GM19395 (cell line): ENCODE data around the gene THOP1.

Source experiments
- ATAC-seq: cut with Tn5 transposase; IDR thresholded peaks from one replicate; pipeline ENCODE4 v1.9.1; 2021; ENCODE audit warnings: mild to moderate bottlenecking, moderate library complexity; ENCODE audit not compliant: unreplicated experiment

Gene THOP1

GRCh38 chr19:2785244-2785997, at the start of gene THOP1:
THOP1 (plus strand) TSS chr19:2785503; CDS start chr19:2785663, 160 bp downstream.
- peak; percentile 51 for ATAC-seq

- ATAC-seq = no peak
Measured at GRCh38 chr19:2736550-2737190, 48.6 kb upstream of the THOP1 start.

GRCh38 chr19:2739602-2740313, 45.5 kb upstream of the THOP1 start, which contains the start of gene SLC39A3:
SLC39A3 (minus strand) TSS chr19:2740017; CDS start chr19:2737257, 2,760 bp downstream.
- ATAC-seq = peak; percentile 85

- no peak for ATAC-seq
Measured at GRCh38 chr19:2740314-2740656, 45.0 kb upstream of the THOP1 start.

- no peak for ATAC-seq
Measured at GRCh38 chr19:2743099-2743498, 42.2 kb upstream of the THOP1 start.

GRCh38 chr19:2744113-2744512, 41.2 kb upstream of the THOP1 start:
- ATAC-seq = no peak

GRCh38 chr19:2747349-2747748, 38.0 kb upstream of the THOP1 start:
- no peak for ATAC-seq

GRCh38 chr19:2750808-2751437, 34.4 kb upstream of the THOP1 start:
- ATAC-seq = no peak

GRCh38 chr19:2751438-2751830, 33.9 kb upstream of the THOP1 start:
- ATAC-seq = no peak

GRCh38 chr19:2754659-2755447, 30.4 kb upstream of the THOP1 start:
- ATAC-seq = no peak

- ATAC-seq = no peak
Measured at GRCh38 chr19:2755448-2755705, 29.9 kb upstream of the THOP1 start.

GRCh38 chr19:2755811-2756210, 29.5 kb upstream of the THOP1 start:
- no peak for ATAC-seq

- ATAC-seq = no peak
Measured at GRCh38 chr19:2756477-2756876, 28.8 kb upstream of the THOP1 start.

- ATAC-seq = no peak
Measured at GRCh38 chr19:2756921-2757881, 28.1 kb upstream of the THOP1 start.

- ATAC-seq = no peak
Measured at GRCh38 chr19:2758601-2759313, 26.5 kb upstream of the THOP1 start.

- ATAC-seq = no peak
Measured at GRCh38 chr19:2759362-2759761, 25.9 kb upstream of the THOP1 start.

GRCh38 chr19:2759965-2760364, 25.3 kb upstream of the THOP1 start:
- no peak for ATAC-seq

GRCh38 chr19:2761309-2761677, 24.0 kb upstream of the THOP1 start:
- ATAC-seq = no peak
